ENCODE data around the gene PARM1.

GRCh38 chr4:74891037-74891436, 41.9 kb upstream of the PARM1 start:
- TF ChIP-seq CTCF (IDR thresholded peaks at IDR 0.05), result no peak
- TF ChIP-seq EZH2phosphoT487 (IDR thresholded peaks at IDR 0.05), result no peak
- no peak for TF ChIP-seq EZH2 (IDR thresholded peaks at IDR 0.05)
